ENCODE data around the gene TIGD3.

The TIGD3 gene

GRCh38 chr11:65316227-65317024, 38.1 kb upstream of the TIGD3 start:
- ChIA-PET CTCF (interaction anchor here (0.5 to 3.0 kb wide), 14 partner anchors 8 to 931 kb away, joined by 3 to 83 read pairs (median 3); partner anchors contain the start of genes DPF2, POLA2 and ZNHIT2), POLR2A (ENCODE audit: low non-redundant PET) (interaction anchor here (1.7 kb wide), 1 partner anchor 54 kb away, joined by 3 read pairs; the partner anchor contains the start of gene POLA2)
- no peak for TF ChIP-seq CTCF (conservative IDR thresholded peaks at IDR 0.05; ENCODE audit: low read depth)
- peak; percentile 52 for DNase-seq (ENCODE audit: low spot score)
- H3K27ac ChIP-seq = peak overlapping the region; percentile 97

- CTCF ChIA-PET = interaction anchor here (0.6 to 3.0 kb wide), 7 partner anchors 9 to 728 kb away, joined by 3 to 83 read pairs (median 3); partner anchors contain the start of gene DPF2
- POLR2A ChIA-PET (ENCODE audit: low non-redundant PET) = interaction anchor here (1.7 kb wide), 1 partner anchor 55 kb away, joined by 3 read pairs; the partner anchor contains the start of gene POLA2
- no peak for TF ChIP-seq CTCF (conservative IDR thresholded peaks at IDR 0.05; ENCODE audit: low read depth)
- peak; percentile 70 for DNase-seq (ENCODE audit: low spot score)
- peak overlapping the region; percentile 97 for H3K27ac ChIP-seq
Observed at GRCh38 chr11:65317025-65317786, 37.3 kb upstream of the TIGD3 start.

GRCh38 chr11:65320386-65321075, 34.0 kb upstream of the TIGD3 start:
- H3K27ac ChIP-seq = peak overlapping the region; percentile 97
- ChIA-PET CTCF (interaction anchor here (1.0 kb wide), 1 partner anchor 10 kb away, joined by 4 read pairs; no protein-coding TSS in a partner anchor), POLR2A (ENCODE audit: low non-redundant PET) (no interaction called here)
- DNase-seq (ENCODE audit: low spot score) = no peak
- TF ChIP-seq CTCF (conservative IDR thresholded peaks at IDR 0.05; ENCODE audit: low read depth) = no peak

- POLR2A ChIA-PET (ENCODE audit: low non-redundant PET) = no interaction called here
Observed at GRCh38 chr11:65321076-65321475, 33.5 kb upstream of the TIGD3 start.

GRCh38 chr11:65321828-65322485, 32.6 kb upstream of the TIGD3 start:
- no peak for DNase-seq (ENCODE audit: low spot score)
- H3K27ac ChIP-seq = peak overlapping the region; percentile 97
- TF ChIP-seq CTCF (conservative IDR thresholded peaks at IDR 0.05; ENCODE audit: low read depth) = no peak
- CTCF ChIA-PET = interaction anchor here (0.6 kb wide), 1 partner anchor 8 kb away, joined by 4 read pairs; no protein-coding TSS in a partner anchor
- POLR2A ChIA-PET (ENCODE audit: low non-redundant PET) = no interaction called here

More at GRCh38 chr11:65321076-65321475, 33.5 kb upstream of the TIGD3 start:
- peak overlapping the region; percentile 97 for H3K27ac ChIP-seq
- no peak for TF ChIP-seq CTCF (conservative IDR thresholded peaks at IDR 0.05; ENCODE audit: low read depth)
- no peak for DNase-seq (ENCODE audit: low spot score)
- CTCF ChIA-PET = interaction anchor here (1.0 kb wide), 1 partner anchor 9 kb away, joined by 4 read pairs; no protein-coding TSS in a partner anchor

Data from RWPE1 (cell line).